ENCODE results near the gene AHCTF1.
"Not testable (repeated sequence)": the region's sequence is repeated elsewhere in the genome, so short reads cannot be mapped to it uniquely, and the experiment has no call there.

Gene AHCTF1

DNA sequence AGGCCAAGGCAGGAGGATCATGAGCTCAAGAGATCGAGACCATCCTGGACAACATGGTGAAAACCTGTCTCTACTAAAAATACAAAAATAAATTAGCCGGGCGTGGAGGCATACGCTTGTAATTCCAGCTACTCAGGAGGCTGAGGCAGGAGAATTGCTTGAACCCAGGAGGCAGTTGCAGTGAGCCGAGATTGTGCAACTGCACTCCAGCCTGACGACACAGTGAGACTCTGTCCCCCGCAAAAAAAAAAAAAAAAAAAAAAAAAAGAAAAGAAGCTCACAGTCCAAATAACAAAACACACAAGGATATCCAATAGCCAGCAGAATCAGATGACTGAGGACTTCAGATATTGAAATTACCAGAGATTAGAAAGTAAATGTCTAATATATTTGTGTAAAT lies 11.8 kb downstream of the AHCTF1 start:
- H3K4me2 ChIP-seq = no peak overlapping the region
- H3K36me3 ChIP-seq (ENCODE audit: insufficient read depth) = peaks cover 28% of the 10 kb centered on the region
- peaks cover 20% of the 10 kb centered on the region for H4K20me1 ChIP-seq (ENCODE audit: insufficient read depth)
- no peaks in the 10 kb centered on the region for H3K27me3 ChIP-seq (ENCODE audit: insufficient read depth, low read depth)
- H3K4me1 ChIP-seq (ENCODE audit: low read depth, poor library complexity, severe bottlenecking) = peaks cover 10% of the 10 kb centered on the region
- H3K4me3 ChIP-seq (IDR thresholded peaks at IDR 0.05; ENCODE audit: insufficient read depth, low read depth, low read length) = no peak overlapping the region
- peaks cover 79% of the 10 kb centered on the region for H3K79me2 ChIP-seq (ENCODE audit: insufficient read depth, low read depth)
- H3K9ac ChIP-seq = no peak overlapping the region
- no peak overlapping the region for H2AFZ ChIP-seq (ENCODE audit: low read depth)
- TF ChIP-seq, protein P1, sequence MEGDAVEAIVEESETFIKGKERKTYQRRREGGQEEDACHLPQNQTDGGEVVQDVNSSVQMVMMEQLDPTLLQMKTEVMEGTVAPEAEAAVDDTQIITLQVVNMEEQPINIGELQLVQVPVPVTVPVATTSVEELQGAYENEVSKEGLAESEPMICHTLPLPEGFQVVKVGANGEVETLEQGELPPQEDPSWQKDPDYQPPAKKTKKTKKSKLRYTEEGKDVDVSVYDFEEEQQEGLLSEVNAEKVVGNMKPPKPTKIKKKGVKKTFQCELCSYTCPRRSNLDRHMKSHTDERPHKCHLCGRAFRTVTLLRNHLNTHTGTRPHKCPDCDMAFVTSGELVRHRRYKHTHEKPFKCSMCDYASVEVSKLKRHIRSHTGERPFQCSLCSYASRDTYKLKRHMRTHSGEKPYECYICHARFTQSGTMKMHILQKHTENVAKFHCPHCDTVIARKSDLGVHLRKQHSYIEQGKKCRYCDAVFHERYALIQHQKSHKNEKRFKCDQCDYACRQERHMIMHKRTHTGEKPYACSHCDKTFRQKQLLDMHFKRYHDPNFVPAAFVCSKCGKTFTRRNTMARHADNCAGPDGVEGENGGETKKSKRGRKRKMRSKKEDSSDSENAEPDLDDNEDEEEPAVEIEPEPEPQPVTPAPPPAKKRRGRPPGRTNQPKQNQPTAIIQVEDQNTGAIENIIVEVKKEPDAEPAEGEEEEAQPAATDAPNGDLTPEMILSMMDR (conservative IDR thresholded peaks at IDR 0.05; ENCODE audit: low read depth, low read length) = no peak
- H3K27ac ChIP-seq = no peak overlapping the region

DNA sequence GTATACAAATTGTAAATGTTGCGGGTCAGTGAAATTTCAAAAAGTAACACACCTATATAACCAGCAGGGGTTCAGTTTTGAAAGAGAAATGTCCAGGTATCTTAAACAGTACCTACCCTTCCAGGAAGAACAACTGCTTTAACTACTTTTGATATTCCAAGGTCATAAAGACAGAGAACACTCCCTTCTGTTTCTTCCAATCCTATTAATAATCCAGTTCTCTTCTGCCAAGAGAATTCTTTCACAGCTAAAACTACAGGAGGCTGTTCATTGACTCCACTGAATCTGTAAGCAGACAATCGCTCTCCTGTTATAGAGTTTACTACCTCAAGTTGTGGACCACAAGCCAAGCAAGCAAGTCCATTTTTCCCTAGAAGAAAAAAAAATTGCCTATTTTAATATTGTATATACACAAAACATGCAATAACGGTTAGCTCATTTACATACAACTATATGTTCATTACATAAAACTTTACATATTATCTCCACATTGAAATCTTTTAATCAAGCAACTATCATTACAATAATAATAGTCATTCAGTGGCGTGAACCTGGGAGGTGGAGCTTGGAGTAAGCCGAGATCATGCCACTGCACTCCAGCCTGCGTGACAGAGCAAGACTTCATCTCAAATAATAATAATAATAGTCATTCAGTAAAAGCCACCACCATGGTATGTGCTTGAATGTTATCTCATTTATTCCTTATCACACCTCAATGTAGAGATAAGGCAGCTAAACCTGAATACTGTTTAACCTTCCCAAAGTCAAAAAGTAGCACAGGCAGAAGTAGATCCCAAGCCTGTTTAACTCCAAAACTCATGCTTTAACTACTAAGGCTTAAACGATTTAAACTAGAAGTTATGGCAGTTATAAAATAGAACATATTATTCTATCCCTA lies 15.5 kb downstream of the AHCTF1 start:
- H3K4me1 ChIP-seq (ENCODE audit: low read depth, poor library complexity, severe bottlenecking); H3K4me3 ChIP-seq (IDR thresholded peaks at IDR 0.05; ENCODE audit: insufficient read depth, low read depth, low read length); H3K27ac ChIP-seq; H3K9ac ChIP-seq; H3K4me2 ChIP-seq; H3K27me3 ChIP-seq (ENCODE audit: insufficient read depth, low read depth); H2AFZ ChIP-seq (ENCODE audit: low read depth): not testable (repeated sequence)
- Histone ChIP-seq H3K36me3 (ENCODE audit: insufficient read depth) (peaks cover 36% of the 10 kb centered on the region), H3K79me2 (ENCODE audit: insufficient read depth, low read depth) (peaks cover 63% of the 10 kb centered on the region), H4K20me1 (ENCODE audit: insufficient read depth) (peaks cover 20% of the 10 kb centered on the region)

DNA sequence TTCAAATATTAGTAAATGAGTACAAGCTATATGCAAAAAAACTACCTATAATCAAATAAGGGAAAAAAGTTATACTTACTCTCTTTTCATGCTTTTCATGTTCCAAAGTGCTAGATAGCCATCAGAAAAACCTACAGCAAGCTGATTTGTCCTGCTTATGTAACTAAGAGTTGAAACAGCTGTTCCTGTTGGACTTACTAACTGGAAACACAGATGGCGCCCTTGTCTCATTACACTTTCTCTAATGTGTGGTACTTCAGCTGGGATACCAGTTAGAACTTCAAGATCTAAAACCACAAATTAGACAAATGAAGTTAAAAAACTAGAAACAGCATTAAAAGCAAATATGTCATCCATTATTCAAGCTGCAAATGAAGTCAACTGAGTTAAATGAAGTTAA lies 24.3 kb downstream of the AHCTF1 start:
- H3K36me3 ChIP-seq (ENCODE audit: insufficient read depth) = peaks cover 25% of the 10 kb centered on the region
- TF ChIP-seq, protein P1 (conservative IDR thresholded peaks at IDR 0.05; ENCODE audit: low read depth, low read length) = peak; percentile 48
- no peak overlapping the region for H3K4me2 ChIP-seq
- H3K79me2 ChIP-seq (ENCODE audit: insufficient read depth, low read depth) = peaks cover 21% of the 10 kb centered on the region; the same call in 1 of the 2 replicates
- no peak overlapping the region for H3K27ac ChIP-seq
- no peak overlapping the region for H3K9ac ChIP-seq
- H3K27me3 ChIP-seq (ENCODE audit: insufficient read depth, low read depth) = no peaks in the 10 kb centered on the region
- no peak overlapping the region for H2AFZ ChIP-seq (ENCODE audit: low read depth)
- no peaks in the 10 kb centered on the region for H3K4me1 ChIP-seq (ENCODE audit: low read depth, poor library complexity, severe bottlenecking)
- H3K4me3 ChIP-seq (IDR thresholded peaks at IDR 0.05; ENCODE audit: insufficient read depth, low read depth, low read length) = no peak overlapping the region
- peaks cover 3% of the 10 kb centered on the region for H4K20me1 ChIP-seq (ENCODE audit: insufficient read depth)

DNA sequence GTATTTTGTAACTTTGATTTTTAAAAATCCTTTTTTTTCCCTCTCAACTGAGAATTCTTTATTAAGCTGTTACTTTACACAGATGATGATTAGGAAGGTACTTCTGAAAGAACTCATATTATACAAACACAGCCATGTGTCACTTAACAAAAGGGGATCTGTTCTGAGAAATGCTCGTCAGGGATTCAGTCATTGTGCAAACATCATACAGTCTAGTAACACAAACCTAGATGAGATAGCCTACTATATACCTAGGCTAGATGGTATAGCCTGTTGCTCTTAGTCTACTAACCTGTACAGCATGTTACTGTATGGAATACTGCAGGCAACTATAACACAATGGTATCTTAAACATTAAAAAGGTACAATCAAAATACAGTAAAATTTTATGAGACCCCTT lies 24.9 kb downstream of the AHCTF1 start:
- H3K4me1 ChIP-seq (ENCODE audit: low read depth, poor library complexity, severe bottlenecking) = no peaks in the 10 kb centered on the region
- H3K4me2 ChIP-seq = no peak overlapping the region
- H3K9ac ChIP-seq = no peak overlapping the region
- H4K20me1 ChIP-seq (ENCODE audit: insufficient read depth) = peaks cover 3% of the 10 kb centered on the region; the same call in 1 of the 2 replicates
- H3K79me2 ChIP-seq (ENCODE audit: insufficient read depth, low read depth) = peaks cover 15% of the 10 kb centered on the region; the same call in 1 of the 2 replicates
- no peak overlapping the region for H3K27ac ChIP-seq
- H3K4me3 ChIP-seq (IDR thresholded peaks at IDR 0.05; ENCODE audit: insufficient read depth, low read depth, low read length) = no peak overlapping the region
- H2AFZ ChIP-seq (ENCODE audit: low read depth) = no peak overlapping the region
- H3K27me3 ChIP-seq (ENCODE audit: insufficient read depth, low read depth) = no peaks in the 10 kb centered on the region
- H3K36me3 ChIP-seq (ENCODE audit: insufficient read depth) = peaks cover 23% of the 10 kb centered on the region
- TF ChIP-seq, protein P1 (conservative IDR thresholded peaks at IDR 0.05; ENCODE audit: low read depth, low read length) = no peak

DNA sequence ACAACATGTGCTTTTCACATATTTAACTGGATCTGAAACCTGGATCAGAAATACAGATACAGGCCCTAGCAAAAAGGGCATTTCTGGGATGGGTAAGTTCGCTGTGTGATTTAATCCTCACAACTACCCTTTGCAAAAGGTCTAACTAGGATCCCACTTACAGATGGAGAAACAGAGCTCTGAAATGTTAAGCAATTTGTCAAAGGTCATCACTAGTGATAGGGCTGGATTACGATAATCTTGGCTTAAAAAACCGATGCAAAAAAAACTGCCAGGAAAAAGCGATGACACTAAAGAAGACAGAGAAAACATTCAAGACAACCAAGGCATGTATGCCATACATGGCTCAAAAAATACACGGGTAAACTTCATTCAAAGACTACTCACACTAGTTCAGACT lies 29.9 kb downstream of the AHCTF1 start:
- H3K79me2 ChIP-seq (ENCODE audit: insufficient read depth, low read depth) = peaks cover 6% of the 10 kb centered on the region; the same call in 1 of the 2 replicates
- TF ChIP-seq, protein P1 (conservative IDR thresholded peaks at IDR 0.05; ENCODE audit: low read depth, low read length) = no peak
- peaks cover 48% of the 10 kb centered on the region for H3K36me3 ChIP-seq (ENCODE audit: insufficient read depth)

More for the DNA sequence above, 29.9 kb downstream of the AHCTF1 start:
- Histone ChIP-seq H3K4me1 (ENCODE audit: low read depth, poor library complexity, severe bottlenecking) (no peaks in the 10 kb centered on the region), H2AFZ (ENCODE audit: low read depth) (no peak overlapping the region), H3K9ac (no peak overlapping the region), H3K4me3 (IDR thresholded peaks at IDR 0.05; ENCODE audit: insufficient read depth, low read depth, low read length) (no peak overlapping the region), H4K20me1 (ENCODE audit: insufficient read depth) (no peaks in the 10 kb centered on the region), H3K4me2 (no peak overlapping the region), H3K27me3 (ENCODE audit: insufficient read depth, low read depth) (no peaks in the 10 kb centered on the region), H3K27ac (no peak overlapping the region)
